Measurements from ENCODE around the gene ATN1. TPM values are rescaled to one million over a fixed set of nuclear protein-coding genes. Genes with fewer than 3 reads are reported as not detected.
"Not testable (repeated sequence)": the region's sequence is repeated elsewhere in the genome, so short reads cannot be mapped to it uniquely, and the experiment has no call there.

Gene ATN1
- total RNA-seq, 1 donor: 16.4 TPM

DNA sequence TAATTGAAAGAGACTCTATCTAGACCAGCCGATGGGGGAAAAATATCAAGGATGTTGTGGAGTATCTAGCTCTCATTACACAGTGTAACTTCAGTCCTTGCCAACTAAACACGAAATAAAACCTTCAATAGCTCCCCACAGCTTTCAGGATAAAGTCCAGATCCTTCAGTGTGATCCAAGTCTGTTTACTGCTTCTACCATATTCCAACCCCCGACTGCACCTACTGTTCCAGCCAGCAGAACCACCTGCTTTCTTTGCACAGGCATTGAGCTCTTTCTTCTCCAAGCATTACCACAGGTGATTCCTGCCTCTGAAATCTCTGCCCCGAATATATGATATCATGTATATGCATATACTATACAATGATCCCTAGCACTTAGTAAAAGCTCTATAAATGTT, 25.3 kb upstream of the ATN1 start:
- TF ChIP-seq, protein P1, sequence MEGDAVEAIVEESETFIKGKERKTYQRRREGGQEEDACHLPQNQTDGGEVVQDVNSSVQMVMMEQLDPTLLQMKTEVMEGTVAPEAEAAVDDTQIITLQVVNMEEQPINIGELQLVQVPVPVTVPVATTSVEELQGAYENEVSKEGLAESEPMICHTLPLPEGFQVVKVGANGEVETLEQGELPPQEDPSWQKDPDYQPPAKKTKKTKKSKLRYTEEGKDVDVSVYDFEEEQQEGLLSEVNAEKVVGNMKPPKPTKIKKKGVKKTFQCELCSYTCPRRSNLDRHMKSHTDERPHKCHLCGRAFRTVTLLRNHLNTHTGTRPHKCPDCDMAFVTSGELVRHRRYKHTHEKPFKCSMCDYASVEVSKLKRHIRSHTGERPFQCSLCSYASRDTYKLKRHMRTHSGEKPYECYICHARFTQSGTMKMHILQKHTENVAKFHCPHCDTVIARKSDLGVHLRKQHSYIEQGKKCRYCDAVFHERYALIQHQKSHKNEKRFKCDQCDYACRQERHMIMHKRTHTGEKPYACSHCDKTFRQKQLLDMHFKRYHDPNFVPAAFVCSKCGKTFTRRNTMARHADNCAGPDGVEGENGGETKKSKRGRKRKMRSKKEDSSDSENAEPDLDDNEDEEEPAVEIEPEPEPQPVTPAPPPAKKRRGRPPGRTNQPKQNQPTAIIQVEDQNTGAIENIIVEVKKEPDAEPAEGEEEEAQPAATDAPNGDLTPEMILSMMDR (IDR thresholded peaks at IDR 0.05; ENCODE audit: insufficient read depth, low read depth, low read length): no peak
- H3K4me3 ChIP-seq (ENCODE audit: low read depth, low read length): no peak overlapping the region
- DNase-seq (ENCODE audit: low read depth): no peak

DNA sequence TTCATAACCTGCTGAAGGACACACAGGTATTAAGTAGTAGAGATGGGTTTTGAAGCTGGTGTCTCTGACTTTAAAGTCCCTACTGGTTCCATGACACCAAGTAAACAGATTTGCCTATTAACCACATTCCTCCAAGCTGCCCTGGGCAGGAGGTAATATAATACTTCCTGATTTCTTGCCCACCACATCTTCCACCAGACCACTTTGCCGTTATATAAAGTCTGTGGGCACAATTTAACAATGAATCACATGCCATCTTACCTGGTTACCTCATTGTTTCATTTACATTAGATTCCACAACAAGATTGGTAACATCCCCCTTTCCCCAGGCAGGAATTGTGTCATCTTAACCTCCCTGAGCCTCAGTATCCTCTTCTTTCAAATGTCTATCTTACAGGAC, 24.0 kb upstream of the ATN1 start:
- no peak for DNase-seq (ENCODE audit: low read depth)
- TF ChIP-seq, protein P1 (IDR thresholded peaks at IDR 0.05; ENCODE audit: insufficient read depth, low read depth, low read length): no peak
- H3K4me3 ChIP-seq (ENCODE audit: low read depth, low read length): no peak overlapping the region

DNA sequence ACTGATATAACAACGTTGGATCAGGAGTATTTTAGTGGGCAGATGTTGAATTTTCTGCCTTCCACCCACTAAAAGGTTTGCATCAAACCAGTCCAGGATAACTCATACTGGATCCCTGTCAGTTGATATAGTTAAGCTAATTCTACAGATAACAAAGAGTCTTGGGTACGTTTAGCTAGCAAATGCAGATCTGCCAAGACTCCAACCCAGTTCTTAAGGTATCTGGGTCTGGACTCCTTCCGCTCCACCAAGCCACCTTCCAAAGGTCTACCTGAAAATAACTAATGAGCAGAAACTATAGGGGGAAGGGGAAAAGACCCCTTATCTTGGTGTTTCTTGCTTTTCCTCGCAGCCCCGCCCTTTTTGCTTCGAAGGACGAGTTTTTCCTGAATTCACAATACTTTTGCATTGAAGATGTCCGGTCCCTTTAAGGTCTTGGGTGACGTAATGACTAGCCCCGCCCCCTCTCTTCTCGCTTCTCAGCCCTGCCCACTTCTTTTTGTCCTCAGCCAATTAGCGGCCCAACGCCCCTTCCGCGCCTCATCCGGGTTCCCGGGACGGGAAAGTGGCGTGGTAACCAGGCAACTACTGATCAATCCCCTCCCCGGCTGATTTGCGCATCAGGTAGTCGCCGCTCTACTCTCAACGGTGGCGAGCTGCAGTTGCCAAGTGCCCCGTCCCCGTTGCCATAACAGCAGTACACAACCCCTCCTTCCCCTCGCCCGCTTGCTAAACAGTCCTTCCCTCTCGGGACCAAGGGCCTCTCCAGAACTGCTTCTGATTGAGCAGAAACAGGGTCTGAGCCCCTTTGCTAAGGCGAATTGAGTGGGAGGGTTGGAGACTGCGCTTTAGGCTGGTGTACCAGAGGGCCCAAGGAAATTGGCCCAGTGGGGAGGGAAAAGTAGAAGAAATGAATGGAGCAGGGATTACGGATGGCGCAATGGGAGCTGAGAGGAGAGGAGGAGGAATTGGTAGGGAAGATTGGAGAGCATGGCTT, 23.2 kb upstream of the ATN1 start, which contains the start of gene LRRC23:
Gene LRRC23, plus strand, starts transcription at position 543 of the 997 bp plus-strand sequence. CDS start 812 bp downstream, outside the sequence.
- peak within 1 kb of the TSS; percentile 76 for H3K4me3 ChIP-seq (ENCODE audit: low read depth, low read length)
- TF ChIP-seq, protein P1 (IDR thresholded peaks at IDR 0.05; ENCODE audit: insufficient read depth, low read depth, low read length): no peak
- DNase-seq (ENCODE audit: low read depth): peak; percentile 94

DNA sequence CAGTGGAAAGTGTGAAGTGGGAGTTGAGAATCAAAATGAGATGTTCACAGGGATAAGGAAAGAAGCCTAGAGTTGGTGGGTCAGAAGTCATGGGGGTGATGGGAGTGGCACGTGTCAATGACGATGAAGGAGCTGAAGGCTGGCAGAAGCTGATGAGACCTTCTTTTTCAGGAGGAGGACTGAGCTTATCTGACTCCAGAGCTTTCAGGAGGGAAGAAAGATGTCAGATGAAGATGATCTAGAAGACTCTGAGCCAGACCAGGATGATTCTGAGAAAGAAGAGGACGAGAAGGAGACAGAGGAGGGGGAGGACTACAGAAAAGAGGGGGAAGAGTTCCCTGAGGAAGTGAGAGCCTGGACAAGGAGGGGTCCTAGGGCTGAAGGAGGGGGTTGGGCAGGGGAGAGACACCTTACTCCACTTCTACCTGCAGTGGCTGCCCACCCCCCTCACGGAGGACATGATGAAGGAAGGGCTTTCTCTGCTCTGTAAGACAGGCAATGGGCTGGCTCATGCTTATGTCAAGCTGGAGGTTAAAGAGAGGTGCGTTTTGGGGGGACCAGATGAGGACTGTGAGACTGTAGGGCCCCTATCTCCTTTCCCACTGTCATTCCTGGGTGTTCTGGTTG, 22.2 kb upstream of the ATN1 start:
- H3K4me3 ChIP-seq (ENCODE audit: low read depth, low read length): peak overlapping the region; percentile 76
- DNase-seq (ENCODE audit: low read depth): no peak
- TF ChIP-seq, protein P1 (IDR thresholded peaks at IDR 0.05; ENCODE audit: insufficient read depth, low read depth, low read length): no peak

DNA sequence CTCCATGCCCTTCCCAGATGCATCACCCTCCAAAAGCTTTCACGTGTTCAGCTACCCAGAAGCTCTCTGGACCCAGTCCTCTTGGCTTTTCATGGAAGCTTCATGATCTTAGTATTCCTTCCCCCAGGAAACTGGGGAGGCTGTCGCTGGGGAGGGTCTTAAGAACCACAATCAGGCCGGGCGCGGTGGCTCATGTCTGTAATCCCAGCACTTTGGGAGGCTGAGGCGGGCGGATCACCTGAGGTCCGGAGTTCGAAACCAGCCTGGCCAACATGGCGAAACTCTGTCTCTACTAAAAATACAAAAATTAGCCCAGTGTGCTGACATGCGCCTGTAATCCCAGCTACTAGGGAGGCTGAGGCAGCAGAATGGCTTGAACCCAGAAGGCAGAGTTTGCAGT, 19.6 kb upstream of the ATN1 start:
- H3K4me3 ChIP-seq (ENCODE audit: low read depth, low read length); DNase-seq (ENCODE audit: low read depth): not testable (repeated sequence)

DNA sequence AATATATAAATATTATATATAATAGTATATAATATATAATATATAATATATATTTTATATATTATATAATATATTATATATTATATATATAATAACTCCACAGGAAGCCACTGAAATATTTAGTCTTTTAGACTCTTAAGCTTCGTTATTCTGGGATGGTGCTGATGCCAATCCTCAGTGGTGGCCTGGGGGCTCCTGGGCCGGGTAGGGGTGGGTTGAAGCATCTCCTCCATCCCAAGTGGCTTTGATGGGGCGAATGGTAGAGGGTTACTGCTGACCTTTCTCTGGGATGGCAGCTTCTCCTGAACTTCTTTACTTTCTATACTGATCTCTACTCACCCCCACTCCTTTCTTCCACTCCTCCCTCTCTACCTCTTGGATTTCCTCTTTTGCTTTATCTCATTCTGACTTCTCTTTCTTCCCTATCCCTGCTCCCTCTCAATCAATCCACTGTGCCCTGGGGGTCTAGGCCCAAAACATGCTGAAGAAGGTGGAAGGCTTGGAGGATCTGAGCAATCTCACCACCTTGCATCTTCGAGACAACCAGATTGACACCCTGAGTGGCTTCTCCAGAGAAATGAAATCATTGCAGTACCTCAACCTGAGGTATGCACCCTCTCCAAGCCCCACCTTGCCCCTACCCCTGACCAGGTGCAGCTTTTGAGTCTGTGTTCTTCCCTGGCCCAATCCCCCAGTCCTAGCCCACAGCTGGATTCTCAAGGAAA, 18.2 kb upstream of the ATN1 start:
- TF ChIP-seq, protein P1 (IDR thresholded peaks at IDR 0.05; ENCODE audit: insufficient read depth, low read depth, low read length): no peak
- no peak for DNase-seq (ENCODE audit: low read depth)
- no peak overlapping the region for H3K4me3 ChIP-seq (ENCODE audit: low read depth, low read length)
